Upper lobe of left lung (tissue), 4 donors: ENCODE data around the gene STAC.

Source experiments
- EP300 ChIP-seq, 4 donors: sonication (generic); formaldehyde crosslinking; IDR thresholded peaks; one replicate each; pipeline ENCODE4 v1.5.1; 2017; ENCODE audit warnings: antibody characterized with exemption in 4 of 4, control low read depth in 2 of 4
- POLR2A ChIP-seq, 4 donors: fragments of 450-650 bp; IDR thresholded peaks; one replicate each; pipeline ENCODE4 v1.5.1; 2016 to 2017; ENCODE audit warnings: antibody characterized with exemption in 4 of 4, mild to moderate bottlenecking in 2 of 4
- POLR2AphosphoS5 ChIP-seq, 2 donors: sonication (generic); formaldehyde crosslinking; IDR thresholded peaks; one replicate each; pipeline ENCODE4 v1.5.1; 2017; ENCODE audit warnings: antibody characterized with exemption in 2 of 2
- TF ChIP-seq, protein P1 (sequence below), 6 experiments: fragments of 450-650 bp in 4 of 6; fragments of 200-600 bp in 2 of 6; sonication (generic) in 2 of 6; IDR thresholded peaks; one replicate each; pipeline ENCODE4 v1.5.1; 2016 to 2019; ENCODE audit warnings: antibody characterized with exemption in 6 of 6

DNA sequence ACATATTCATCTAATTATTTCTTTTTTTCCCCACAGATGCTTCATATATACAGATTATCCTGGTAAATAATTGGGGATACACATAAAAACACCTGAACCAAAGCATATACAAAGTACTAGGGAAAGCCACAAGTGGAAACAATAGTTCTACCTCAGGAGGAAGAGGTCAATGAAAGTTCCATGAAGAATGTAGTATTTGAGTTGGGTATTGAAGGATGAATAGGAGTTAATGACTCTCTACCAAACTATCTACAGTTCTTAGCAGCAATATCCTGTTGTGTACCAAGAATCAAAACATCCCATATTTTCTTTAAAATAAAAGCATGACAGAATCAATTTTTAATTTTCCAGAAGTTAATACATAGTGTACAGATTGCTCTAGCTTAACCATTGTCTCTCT, 78.9 kb downstream of the STAC start:
- TF ChIP-seq, protein P1, sequence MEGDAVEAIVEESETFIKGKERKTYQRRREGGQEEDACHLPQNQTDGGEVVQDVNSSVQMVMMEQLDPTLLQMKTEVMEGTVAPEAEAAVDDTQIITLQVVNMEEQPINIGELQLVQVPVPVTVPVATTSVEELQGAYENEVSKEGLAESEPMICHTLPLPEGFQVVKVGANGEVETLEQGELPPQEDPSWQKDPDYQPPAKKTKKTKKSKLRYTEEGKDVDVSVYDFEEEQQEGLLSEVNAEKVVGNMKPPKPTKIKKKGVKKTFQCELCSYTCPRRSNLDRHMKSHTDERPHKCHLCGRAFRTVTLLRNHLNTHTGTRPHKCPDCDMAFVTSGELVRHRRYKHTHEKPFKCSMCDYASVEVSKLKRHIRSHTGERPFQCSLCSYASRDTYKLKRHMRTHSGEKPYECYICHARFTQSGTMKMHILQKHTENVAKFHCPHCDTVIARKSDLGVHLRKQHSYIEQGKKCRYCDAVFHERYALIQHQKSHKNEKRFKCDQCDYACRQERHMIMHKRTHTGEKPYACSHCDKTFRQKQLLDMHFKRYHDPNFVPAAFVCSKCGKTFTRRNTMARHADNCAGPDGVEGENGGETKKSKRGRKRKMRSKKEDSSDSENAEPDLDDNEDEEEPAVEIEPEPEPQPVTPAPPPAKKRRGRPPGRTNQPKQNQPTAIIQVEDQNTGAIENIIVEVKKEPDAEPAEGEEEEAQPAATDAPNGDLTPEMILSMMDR (IDR thresholded peaks at IDR 0.05), result no peak
- TF ChIP-seq POLR2A (IDR thresholded peaks at IDR 0.05) (no peak), POLR2AphosphoS5 (IDR thresholded peaks at IDR 0.05) (no peak), EP300 (IDR thresholded peaks at IDR 0.05) (no peak)
